Transverse colon (tissue), 4 donors: ENCODE results near the gene CCRL2.

ENCODE experiments used
- CTCF ChIP-seq, 5 experiments: fragments of 200-600 bp in 3 of 5; fragments of 450-650 bp in 2 of 5; sonication (generic) in 3 of 5; IDR thresholded peaks; 1 replicate in 2 of 5; 2 replicates in 3 of 5; pipeline ENCODE4 v1.5.1; 2016 to 2017; ENCODE audit warnings: antibody characterized with exemption in 5 of 5, inconsistent platforms in 3 of 5, mild to moderate bottlenecking in 2 of 5, moderate library complexity in 1 of 5
- EP300 ChIP-seq: sonication (generic); formaldehyde crosslinking; IDR thresholded peaks from one replicate; pipeline ENCODE4 v1.6.1; 2017; ENCODE audit warnings: antibody characterized with exemption, low read depth
- POLR2A ChIP-seq: fragments of 450-650 bp; IDR thresholded peaks from one replicate; pipeline ENCODE4 v1.6.1; 2016; ENCODE audit warnings: antibody characterized with exemption, mild to moderate bottlenecking, moderate library complexity
- POLR2AphosphoS5 ChIP-seq, 3 donors: sonication (generic); formaldehyde crosslinking; IDR thresholded peaks; one replicate each; pipeline ENCODE4 v1.6.1; 2016; ENCODE audit warnings: antibody characterized with exemption in 3 of 3

GRCh38 chr3:46453526-46454208 is 46.6 kb downstream of the CCRL2 start:
- TF ChIP-seq CTCF (IDR thresholded peaks at IDR 0.05) (no peak), POLR2A (no peak), POLR2AphosphoS5 (IDR thresholded peaks at IDR 0.05) (no peak), EP300 (no peak)
